Bronchial epithelial cell (primary cell): ENCODE results near the gene MAP7D1. TPM values are rescaled to one million over a fixed set of nuclear protein-coding genes. Genes with fewer than 3 reads are reported as not detected.
"Not testable (repeated sequence)": the region's sequence is repeated elsewhere in the genome, so short reads cannot be mapped to it uniquely, and the experiment has no call there.

Source experiments
- DNase-seq: peaks from one replicate; pipeline ENCODE4 v3.0.0-alpha.2; 2010; ENCODE audit warnings: low read depth
- FAIRE-seq: peaks from 2 replicates; lab custom pipeline; 2011; peaks lifted over from hg19 to GRCh38; lab: Jason Lieb, UNC
- H3K27me3 ChIP-seq: 2 replicates; pipeline ENCODE4 v1.5.1; 2011; ENCODE audit warnings: low read length; ENCODE audit not compliant: control insufficient read depth, insufficient read depth
- H3K36me3 ChIP-seq: 2 replicates; pipeline ENCODE4 v1.5.1; 2011; ENCODE audit warnings: low read length; ENCODE audit not compliant: control insufficient read depth, insufficient read depth
- H3K4me3 ChIP-seq: 2 replicates; pipeline ENCODE4 v1.5.1; 2011; ENCODE audit warnings: mild to moderate bottlenecking, low read depth, low read length, control low read depth
- total RNA-seq: library from RNA; depleted of rRNA; stranded (reverse); fragments of >200 nt; gene quantifications from 2 replicates; pipeline ENCODE4 v1.2.1, GENCODE V29; 2014
- TF ChIP-seq, protein P1 (sequence below): IDR thresholded peaks from 2 replicates; pipeline ENCODE4 v1.5.1; 2011; ENCODE audit warnings: mild to moderate bottlenecking, moderate library complexity, low read length, control low read depth, inconsistent platforms; ENCODE audit not compliant: insufficient read depth, severe bottlenecking

MAP7D1 gene
- total RNA-seq, 1 donor from 2014 or later: 54.5 TPM

DNA sequence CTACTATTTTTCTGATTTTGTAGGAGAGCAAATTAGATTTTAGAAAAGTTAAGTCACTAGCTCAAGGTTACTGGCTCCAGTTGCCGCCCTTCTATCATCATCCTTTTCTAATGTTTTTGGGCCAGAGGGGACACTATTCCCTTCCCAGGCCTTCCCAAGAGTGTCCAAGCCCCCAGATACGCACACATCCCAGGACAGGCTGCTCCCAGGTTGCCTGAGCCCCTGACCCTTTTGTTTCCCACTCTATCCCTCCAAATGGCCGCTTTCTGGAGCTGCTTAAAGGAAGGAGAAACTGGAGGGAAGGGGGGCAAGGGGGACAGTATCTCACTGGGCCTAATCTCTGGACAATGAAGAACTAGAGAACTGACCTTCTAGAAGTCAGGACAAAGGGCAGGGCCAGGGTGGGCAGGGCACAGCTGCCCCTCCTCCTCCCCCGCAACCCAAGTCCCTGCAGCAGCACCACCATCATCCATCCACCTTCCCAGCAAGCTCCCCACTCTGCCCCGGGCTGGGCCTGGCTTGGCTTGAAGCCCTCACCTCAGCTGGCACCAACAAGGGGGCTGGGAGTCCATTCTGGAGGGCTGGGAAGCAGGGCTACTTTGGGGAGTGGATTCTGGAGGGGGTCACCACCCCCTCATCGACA, 1.1 kb upstream of the MAP7D1 start:
- H3K4me3 ChIP-seq: peak overlapping the region; percentile 82

DNA sequence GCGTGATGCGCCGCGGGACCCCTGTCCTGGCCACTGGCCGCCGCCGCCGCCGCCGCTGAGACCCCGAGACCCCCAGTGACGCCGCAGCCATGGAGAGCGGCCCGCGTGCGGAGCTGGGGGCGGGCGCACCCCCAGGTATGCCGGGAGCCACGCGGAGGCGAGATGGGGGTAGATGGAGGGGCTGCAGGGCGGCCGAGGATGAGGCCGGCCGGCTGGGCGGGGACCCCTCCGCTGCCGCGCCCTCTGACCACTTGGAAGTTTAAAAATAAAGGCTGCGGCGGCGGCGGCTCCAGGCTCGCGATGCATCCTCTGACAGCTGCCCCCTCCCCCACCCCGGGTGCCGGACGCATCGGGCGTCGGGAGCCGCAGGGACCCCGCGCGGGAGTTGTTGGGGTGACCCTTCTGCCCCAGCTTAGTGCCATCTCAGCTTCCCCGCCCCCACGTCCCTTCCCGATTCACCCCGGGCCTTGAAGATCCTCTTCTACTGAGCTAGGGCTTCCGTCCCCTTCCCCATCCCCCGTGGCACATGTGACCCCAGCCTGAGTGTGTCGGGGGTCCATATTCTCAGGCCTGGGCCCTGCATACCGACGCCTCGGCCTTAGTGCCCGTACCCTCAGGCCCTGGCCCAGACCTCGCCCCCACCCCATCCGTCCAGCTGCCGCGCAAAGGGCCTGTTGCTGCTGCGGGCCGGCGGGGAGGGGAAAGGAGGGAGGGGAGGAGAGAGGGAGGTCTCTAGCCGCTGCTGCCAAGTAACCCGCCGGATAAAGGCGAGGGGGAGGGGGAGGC, 562 bp downstream of the MAP7D1 start:
- DNase-seq: no peak
- TF ChIP-seq, protein P1, sequence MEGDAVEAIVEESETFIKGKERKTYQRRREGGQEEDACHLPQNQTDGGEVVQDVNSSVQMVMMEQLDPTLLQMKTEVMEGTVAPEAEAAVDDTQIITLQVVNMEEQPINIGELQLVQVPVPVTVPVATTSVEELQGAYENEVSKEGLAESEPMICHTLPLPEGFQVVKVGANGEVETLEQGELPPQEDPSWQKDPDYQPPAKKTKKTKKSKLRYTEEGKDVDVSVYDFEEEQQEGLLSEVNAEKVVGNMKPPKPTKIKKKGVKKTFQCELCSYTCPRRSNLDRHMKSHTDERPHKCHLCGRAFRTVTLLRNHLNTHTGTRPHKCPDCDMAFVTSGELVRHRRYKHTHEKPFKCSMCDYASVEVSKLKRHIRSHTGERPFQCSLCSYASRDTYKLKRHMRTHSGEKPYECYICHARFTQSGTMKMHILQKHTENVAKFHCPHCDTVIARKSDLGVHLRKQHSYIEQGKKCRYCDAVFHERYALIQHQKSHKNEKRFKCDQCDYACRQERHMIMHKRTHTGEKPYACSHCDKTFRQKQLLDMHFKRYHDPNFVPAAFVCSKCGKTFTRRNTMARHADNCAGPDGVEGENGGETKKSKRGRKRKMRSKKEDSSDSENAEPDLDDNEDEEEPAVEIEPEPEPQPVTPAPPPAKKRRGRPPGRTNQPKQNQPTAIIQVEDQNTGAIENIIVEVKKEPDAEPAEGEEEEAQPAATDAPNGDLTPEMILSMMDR: no peak
- H3K27me3 ChIP-seq: no peaks in the 10 kb centered on the region
- H3K36me3 ChIP-seq: peaks cover 3% of the 10 kb centered on the region
- peak overlapping the region; percentile 82 for H3K4me3 ChIP-seq
- no peak for FAIRE-seq

More for the DNA sequence above, 1.1 kb upstream of the MAP7D1 start:
- FAIRE-seq (no peak), DNase-seq (no peak)
- Histone ChIP-seq H3K27me3 (no peaks in the 10 kb centered on the region), H3K36me3 (peaks cover 3% of the 10 kb centered on the region)
- TF ChIP-seq, protein P1: no peak

GRCh38 chr1:36157115-36157903, 1.3 kb downstream of the MAP7D1 start:
- TF ChIP-seq, protein P1: no peak
- no peaks in the 10 kb centered on the region for H3K27me3 ChIP-seq
- FAIRE-seq (no peak), DNase-seq (no peak)
- H3K36me3 ChIP-seq: peaks cover 3% of the 10 kb centered on the region
- H3K4me3 ChIP-seq: peak overlapping the region; percentile 82

DNA sequence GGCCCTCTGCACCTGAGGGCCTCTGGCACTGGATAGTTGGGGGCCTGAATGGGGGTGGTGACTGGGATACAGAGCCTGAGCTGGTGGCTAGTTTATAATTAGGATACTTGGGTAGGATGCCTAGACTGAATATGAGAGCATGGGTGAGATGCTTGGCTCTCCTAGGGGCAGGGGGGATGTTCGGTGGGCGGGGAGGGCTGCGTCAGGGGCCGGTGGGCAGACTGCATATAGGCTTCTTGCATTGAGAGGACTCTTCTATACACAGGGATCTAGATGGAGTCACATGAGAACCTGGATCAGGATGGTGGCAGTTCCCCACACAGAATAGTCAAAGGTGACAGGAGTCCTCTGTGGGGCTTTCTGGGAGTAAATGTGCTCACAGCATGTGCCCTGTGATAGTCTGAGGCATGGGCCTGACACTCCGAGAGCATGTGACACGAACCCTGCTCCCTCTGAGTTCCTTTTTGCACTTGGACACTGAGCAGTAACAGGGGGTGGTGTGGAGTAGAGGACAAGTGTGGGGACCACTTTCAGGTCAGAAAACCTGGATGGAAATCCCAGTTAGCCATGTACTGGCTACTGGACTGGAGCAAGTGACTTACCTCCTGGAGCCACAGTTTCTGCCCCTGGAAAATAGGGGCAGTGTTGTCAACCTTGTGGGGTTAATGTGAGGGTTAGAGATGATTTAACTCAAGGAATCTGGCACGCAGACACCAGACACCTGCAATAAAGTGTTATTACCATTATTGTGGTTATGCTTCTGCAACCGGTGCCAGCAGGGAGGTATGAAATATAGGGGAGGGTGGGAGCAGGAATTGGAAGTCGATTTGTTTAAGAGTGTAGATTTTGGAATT, 2.2 kb downstream of the MAP7D1 start:
- TF ChIP-seq, protein P1: no peak
- DNase-seq (no peak), FAIRE-seq (no peak)
- Histone ChIP-seq H3K27me3 (no peaks in the 10 kb centered on the region), H3K36me3 (peaks cover 3% of the 10 kb centered on the region), H3K4me3 (peak overlapping the region; percentile 82)

DNA sequence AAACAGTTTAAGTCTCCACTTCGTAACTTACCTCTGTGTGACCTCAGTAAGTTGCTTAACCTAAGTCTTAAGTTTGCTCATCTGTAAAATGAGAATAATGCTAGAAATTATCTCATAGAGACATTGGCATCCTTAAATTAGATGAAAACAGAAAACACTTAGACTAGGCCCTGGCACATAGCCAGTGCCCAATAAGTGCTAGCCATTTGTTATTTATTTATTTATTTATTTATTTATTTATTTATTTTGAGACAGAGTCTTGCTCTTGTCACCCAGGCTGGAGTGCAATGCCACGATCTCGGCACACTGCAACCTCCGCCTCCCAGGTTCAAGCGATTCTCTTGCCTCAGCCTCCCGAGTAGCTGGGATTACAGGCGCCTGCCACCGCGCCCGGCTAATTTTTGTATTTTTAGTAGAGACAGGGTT, 2.9 kb downstream of the MAP7D1 start:
- not testable (repeated sequence) for H3K27me3 ChIP-seq, FAIRE-seq, H3K4me3 ChIP-seq, DNase-seq, H3K36me3 ChIP-seq
